D721Med (cell line): Measurements from ENCODE around the gene MGME1.

Experiments
- DNase-seq: peaks from one replicate; pipeline ENCODE4 v3.0.0; 2011; ENCODE audit warnings: low spot score; ENCODE audit not compliant: insufficient read length
- FAIRE-seq: peaks from 2 replicates; lab custom pipeline; 2011; peaks lifted over from hg19 to GRCh38; lab: Jason Lieb, UNC
- TF ChIP-seq, protein P1 (sequence below): IDR thresholded peaks from 2 replicates; pipeline ENCODE4 v1.5.1; 2012; ENCODE audit warnings: mild to moderate bottlenecking, control low read depth; ENCODE audit not compliant: insufficient read depth; ENCODE audit errors: missing control alignments

Gene MGME1

DNA sequence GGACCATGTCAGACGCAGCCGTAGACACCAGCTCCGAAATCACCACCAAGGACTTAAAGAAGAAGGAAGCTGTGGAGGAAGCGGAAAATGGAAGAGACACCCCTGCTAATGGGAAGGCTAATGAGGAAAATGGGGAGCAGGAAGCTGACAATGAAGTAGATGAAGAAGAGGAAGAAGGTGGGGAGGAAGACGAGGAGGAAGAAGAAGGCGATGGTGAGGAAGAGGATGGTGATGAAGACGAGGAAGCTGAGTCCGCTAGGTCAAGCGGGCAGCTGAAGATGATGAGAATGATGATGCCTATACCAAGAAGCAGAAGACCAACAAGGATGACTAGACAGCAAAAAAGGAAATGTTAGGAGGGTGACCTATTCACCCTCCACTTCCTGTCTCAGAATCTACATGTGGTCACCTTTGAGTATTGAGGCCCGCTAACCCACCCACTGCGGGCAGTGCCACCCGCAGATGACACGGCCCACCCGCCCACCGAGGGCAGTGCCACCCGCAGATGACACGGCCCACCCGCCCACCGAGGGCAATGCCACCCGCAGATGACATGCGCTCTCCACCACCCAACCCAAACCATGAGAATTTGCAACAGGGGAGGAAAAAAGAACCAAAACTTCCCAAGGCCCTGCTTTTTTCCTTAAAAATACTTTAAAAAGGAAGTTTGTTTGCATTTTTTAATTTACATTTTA, 43.3 kb downstream of the MGME1 start:
- DNase-seq = no peak
- no peak for FAIRE-seq
- TF ChIP-seq, protein P1, sequence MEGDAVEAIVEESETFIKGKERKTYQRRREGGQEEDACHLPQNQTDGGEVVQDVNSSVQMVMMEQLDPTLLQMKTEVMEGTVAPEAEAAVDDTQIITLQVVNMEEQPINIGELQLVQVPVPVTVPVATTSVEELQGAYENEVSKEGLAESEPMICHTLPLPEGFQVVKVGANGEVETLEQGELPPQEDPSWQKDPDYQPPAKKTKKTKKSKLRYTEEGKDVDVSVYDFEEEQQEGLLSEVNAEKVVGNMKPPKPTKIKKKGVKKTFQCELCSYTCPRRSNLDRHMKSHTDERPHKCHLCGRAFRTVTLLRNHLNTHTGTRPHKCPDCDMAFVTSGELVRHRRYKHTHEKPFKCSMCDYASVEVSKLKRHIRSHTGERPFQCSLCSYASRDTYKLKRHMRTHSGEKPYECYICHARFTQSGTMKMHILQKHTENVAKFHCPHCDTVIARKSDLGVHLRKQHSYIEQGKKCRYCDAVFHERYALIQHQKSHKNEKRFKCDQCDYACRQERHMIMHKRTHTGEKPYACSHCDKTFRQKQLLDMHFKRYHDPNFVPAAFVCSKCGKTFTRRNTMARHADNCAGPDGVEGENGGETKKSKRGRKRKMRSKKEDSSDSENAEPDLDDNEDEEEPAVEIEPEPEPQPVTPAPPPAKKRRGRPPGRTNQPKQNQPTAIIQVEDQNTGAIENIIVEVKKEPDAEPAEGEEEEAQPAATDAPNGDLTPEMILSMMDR = no peak

DNA sequence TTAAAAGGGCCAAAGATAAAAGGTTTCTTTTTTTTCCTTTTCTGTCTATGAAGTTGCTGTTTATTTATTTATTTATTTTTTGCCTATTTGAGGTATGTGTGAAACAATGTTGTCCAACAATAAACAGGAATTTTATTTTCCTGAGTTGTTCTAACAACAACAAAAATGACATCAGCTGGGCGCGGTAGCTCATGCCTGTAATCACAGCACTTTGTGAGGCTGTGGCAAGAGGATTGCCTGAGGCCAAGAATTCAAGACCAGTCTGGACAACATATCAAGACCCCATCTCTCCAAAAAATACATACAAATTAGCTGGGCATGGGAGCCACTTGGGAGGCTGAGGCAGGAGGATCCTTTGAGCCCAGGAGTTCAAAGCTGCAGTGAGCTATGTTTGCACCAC, 44.1 kb downstream of the MGME1 start:
- TF ChIP-seq, protein P1 = no peak
- FAIRE-seq (no peak), DNase-seq (no peak)

DNA sequence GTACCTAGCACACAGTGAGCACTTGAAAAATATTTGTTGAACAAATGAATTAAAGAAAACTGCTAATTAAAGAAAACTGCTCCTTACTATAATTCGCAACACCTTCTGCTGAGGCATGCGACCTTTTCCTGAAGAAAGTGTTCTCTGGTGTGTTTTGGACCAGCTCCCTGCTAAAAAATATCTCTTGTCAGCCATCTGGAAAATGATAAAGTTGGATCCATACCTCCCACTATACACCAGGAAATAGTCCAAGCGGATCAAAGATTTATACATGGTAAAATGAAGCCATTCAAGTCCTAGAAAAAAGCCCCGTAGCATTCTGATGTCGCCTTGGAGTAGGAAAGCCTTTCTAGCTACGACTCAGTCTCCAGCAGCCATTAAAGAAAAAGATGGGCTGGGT, 45.6 kb downstream of the MGME1 start:
- TF ChIP-seq, protein P1 = no peak
- FAIRE-seq = no peak
- no peak for DNase-seq

DNA sequence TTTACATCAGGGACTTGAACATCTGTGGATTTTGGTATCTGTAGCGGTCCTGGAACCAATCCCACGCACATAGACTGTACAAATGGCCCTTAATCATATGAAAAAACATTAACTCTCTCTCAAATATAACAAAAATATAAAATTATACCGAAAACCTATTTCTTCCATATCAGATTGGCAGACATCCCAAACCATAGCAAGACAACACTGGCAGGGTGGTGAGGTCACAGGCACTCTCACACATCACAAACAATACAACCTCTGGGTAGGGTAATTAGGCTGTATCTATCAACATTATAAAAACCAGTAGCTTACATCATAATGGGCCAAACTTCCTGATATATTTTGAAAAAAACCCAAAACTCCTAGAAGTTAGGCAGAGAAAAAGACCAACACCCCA, 48.0 kb downstream of the MGME1 start:
- FAIRE-seq = no peak
- TF ChIP-seq, protein P1 = no peak

DNA sequence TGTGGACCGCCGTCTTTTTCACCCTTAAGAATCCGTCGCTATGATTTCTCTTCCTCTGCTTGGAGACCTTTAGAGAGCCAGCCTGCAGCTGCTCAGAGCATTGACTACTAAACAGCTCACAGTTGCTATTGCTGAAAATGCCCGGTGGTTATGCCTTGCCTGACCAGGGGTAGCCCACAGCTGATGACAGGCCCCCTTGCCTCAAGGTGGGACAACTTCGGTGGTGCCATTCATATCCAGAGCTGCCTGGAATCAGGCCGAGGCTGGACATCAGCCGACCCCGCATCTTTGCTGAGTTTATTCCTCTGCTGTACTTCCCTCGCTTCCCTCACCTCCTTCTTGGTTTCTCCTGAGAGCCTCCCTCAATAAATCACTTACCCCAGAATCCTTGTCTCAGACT, 49.3 kb downstream of the MGME1 start:
- DNase-seq (no peak), FAIRE-seq (no peak)
- TF ChIP-seq, protein P1 = no peak

More for the DNA sequence above, 48.0 kb downstream of the MGME1 start:
- no peak for DNase-seq

DNA sequence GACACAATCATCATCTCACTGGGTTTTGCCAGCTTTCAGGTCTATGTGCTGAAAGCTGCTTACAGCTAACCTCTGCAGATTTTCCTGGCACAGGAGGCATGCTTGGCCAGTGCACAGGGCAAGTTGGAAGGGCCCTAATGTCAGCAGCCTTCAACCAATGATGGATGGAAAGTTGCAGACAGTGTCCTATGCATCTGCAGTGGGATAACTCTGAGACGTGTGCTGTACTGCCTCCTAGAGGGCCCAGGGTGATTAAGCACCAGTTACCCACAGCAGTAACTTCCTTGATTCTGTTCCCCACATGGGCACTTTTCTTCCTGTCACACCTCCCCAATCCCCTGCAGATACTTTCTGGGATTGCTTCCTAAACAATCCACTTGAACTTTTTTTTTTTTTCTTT, 50.2 kb downstream of the MGME1 start:
- FAIRE-seq (no peak), DNase-seq (no peak)
- TF ChIP-seq, protein P1 = peak; percentile 15

DNA sequence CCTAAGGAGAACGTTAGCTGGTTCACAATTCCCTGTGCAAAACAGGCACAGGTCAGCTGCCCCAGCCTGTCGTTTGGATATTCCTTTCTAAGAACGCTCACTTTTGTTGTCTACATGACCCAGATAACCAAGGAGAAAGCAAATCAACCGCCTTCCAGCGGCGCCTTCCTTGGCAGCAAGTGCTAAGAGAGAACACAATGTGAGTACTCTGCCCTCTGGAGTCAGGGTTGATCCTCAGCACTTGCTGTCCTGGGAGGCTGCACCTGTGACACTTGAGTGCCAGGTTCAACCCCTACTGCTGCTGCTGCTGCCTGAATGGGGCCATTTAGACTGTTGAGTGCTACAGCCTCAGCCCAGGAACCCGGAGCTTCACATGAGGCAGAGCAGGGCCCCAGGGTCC, 52.1 kb downstream of the MGME1 start:
- FAIRE-seq = no peak
- TF ChIP-seq, protein P1 = no peak

More for the DNA sequence above, 52.1 kb downstream of the MGME1 start:
- DNase-seq = no peak
